ENCODE results near the gene ACAP1.

Gene ACAP1, protein sequence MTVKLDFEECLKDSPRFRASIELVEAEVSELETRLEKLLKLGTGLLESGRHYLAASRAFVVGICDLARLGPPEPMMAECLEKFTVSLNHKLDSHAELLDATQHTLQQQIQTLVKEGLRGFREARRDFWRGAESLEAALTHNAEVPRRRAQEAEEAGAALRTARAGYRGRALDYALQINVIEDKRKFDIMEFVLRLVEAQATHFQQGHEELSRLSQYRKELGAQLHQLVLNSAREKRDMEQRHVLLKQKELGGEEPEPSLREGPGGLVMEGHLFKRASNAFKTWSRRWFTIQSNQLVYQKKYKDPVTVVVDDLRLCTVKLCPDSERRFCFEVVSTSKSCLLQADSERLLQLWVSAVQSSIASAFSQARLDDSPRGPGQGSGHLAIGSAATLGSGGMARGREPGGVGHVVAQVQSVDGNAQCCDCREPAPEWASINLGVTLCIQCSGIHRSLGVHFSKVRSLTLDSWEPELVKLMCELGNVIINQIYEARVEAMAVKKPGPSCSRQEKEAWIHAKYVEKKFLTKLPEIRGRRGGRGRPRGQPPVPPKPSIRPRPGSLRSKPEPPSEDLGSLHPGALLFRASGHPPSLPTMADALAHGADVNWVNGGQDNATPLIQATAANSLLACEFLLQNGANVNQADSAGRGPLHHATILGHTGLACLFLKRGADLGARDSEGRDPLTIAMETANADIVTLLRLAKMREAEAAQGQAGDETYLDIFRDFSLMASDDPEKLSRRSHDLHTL

DNA sequence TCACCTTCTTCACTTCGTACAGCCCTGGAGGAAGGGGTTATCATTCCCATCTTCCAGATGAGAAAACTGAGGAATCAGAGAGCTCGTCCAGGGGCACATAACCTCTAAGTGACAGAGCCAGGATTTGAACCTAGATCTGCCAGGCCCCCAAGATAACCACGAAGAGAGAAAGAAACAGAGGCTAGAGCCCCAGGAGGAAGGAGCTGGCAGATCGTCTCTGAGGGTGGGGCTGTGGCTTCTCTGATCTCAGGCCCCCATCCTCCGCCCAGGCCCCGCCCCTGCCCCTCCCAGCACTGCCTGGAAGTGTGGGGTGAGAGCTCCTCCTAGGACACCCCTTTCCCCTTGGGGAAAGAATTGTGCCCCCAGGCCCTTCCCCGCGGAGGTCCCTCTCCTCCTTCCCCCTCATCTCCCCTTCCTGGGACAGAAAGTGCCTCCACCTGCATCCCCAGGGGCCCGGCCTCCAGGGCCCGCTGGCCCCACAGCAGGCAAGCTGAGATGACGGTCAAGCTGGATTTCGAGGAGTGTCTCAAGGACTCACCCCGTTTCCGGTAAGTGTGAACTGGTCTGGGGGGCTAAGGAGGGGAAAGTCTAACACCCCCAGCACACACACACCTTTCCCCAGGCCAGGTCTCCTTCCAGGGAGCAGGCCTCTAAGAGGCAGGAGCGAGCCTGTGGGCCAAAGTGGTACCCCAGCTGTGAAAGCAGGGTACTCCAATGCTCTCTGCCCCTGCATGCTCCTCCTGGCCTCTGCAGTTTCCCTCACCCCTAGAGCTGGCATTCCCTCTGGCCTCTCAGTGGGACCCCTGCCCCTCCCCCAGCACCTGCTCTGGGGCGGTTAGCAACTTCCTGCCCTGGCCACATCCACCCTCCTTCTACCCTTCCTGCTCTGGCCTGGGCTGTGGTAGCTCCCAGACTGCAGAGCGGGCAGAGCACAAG is at the start of gene ACAP1:
ACAP1 (plus strand) TSS at position 290 of the 936 bp plus-strand sequence; CDS start at position 496, 206 bp downstream.
- no peak for DNase-seq (ENCODE audit: low read depth in 2 of 2)

DNA sequence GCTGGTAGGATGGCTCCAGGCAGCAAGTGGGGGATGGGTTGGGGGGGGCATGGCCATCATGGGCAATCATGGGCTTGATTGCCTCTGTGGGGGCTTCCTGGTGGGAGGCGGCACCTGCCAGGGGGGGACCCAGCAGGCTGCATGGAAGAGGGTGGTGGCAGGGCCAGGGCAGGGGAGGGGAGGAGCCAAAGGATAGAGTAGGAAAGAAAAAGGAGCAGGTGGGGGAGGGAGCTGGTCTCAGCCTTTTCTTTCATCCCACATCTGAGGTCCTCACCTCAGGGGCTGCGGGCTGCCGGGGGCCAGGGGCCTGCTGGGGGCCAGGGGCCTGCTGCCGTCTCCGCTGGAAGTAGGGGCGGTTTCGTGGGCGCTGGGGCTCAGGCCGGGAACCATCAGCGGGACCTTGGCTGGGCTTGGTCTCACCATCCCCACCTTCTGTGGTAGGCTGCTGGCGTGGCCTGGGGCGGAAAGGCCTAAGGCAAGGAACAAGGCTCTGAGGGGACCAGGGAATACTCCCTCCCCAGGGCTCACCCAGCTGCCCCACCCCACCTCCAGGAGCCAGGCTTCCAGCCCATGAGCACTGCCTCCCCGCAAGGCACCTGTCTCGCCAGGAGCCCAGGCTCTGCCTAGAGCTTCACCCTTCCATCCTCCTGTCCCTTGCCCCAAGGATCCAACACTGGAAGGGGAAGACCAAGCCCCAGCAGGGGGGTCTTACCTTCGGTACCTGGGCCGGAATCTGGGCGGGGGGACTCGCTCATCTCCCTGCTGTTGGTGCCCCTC is 46.9 kb upstream of the ACAP1 start:
- DNase-seq (ENCODE audit: low read depth in 2 of 2) = no peak

DNA sequence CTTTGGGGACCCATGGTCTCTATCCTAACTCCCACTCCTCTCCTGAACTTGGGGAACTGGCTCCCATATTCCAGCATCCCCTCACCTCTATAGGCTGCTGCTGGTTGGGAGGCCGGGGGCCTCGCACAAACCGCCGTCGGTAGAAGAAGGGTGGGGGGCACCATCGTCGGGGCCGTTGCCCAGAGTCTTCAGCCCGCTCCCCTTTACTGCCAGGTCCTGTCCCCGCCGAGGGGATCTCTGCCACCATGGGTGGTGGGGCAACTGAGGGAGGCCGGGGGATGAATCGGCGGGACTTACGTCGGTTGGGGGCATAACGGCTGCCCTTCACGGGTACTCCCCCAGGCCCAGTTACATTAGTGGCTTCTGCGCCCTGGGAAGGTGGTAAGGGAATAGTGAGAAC is 46.2 kb upstream of the ACAP1 start:
- no peak for DNase-seq (ENCODE audit: low read depth in 2 of 2)

DNA sequence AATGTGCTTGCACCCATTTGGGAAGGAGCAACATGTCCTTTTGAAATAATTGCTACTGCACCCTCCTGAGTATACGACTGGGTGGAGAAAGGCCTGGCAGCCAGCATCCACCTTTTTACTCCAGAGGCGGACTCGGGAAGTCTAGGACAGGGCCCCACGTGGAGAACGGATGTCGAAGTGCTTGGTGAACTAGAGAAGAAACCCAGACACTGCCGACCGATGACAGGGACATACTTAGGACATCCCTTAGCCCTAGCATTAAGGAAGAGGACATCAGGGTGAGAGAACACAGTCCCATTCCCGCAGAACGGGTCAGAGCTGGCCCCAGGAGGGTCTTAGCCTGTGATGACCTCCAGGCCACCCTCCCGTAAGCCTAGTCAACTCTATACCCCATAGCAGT is 45.6 kb upstream of the ACAP1 start:
- DNase-seq (ENCODE audit: low read depth in 2 of 2) = no peak

DNA sequence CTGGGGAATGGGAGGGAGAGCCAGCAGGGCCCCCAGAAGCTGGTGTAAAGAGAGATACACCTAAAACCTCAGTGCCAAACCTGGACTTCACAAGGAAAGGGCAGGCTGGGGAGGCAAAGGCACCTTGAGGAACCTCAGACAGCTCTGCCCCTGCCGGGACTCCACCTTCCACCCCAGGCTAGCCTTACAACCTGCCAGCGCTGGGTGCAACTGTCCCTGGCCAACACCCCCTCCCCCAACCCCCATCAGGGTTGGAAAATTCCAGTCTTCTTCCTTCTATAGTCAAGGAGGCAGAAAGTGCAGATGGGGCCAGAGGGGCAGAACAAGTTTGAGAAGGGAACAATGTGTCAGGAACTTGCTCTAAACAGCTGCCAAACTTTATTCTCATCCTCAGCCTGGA is 44.1 kb upstream of the ACAP1 start:
- DNase-seq (ENCODE audit: low read depth in 2 of 2) = no peak

DNA sequence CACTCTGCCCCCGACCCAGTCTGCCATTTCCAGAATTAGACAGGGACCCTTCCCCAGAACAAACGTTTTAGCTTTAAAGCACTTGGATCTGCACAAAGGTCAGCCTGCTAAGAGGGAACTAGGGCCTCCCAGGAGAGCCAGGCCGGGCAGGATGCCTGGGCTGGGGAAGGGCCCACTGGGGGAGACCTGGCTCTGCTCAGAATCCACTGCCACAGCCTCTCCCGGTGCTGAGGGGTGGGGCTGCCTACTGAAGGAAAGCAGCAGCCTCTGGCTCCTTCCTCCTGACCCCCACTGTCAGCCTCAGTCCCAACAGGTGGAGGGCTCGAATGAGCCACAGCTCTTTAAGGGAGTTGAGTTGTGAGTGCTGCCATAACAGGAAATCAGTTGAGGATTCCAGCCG is 43.6 kb upstream of the ACAP1 start:
- DNase-seq (ENCODE audit: low read depth in 2 of 2) = no peak

DNA sequence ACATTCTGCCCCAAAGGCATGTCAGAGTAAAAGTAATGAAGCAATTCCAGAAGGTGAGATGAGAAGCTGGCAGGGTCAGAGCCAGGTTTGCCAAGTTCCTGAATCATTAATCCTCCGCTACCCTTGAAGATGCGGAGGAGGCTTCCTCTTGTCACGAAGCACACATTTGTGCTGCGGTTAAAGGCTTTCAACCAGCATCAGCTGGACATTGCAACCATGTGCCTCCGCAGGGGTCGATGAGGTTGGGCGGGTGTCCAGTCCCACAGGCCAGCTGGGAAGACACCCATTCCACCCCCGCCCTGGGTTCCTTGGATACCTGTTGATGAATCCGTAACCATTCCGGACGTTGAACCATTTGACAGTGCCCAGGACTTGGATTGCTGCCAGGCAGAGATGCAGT is 43.2 kb upstream of the ACAP1 start:
- no peak for DNase-seq (ENCODE audit: low read depth in 2 of 2)

DNA sequence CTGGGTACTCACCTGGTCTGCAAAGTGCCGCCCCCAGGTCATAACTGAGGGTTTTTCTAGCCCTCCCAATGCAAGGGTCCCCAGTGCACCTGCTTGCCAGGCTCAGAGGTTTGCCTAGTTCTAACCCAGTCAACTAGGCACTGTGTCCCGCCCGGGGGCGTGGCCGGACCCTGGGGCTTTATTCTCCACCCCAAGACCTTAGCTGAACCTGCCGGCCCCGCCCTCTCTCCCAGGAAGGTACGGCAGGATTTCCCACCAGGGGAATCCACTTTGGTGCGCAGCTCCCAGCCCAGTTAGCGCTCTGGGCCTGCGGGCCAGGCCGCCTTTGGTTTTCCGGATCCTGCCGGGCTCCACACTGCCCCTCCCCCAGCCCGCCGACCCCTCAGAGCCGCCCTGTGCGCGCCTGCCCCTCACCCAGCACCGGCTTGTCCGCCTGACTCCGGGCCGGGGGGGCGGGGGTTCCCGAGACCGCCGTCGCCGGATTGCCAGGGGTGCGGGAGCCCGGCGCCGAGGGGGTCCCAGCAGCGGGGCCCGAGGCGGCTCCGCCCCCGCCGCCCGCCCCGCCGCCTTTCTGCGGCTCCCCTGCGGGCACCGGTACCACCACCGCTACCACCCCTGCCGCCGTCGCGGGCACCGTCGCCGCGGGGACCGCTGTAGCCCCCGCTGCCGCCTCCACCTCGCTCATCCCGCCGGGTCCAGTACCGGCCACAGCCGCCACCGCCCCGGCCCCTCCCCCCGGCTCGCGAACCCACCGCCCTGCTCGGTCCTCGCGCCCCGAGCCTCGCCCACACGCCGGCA is 42.3 kb upstream of the ACAP1 start:
- DNase-seq (ENCODE audit: low read depth in 2 of 2) = no peak

DNA sequence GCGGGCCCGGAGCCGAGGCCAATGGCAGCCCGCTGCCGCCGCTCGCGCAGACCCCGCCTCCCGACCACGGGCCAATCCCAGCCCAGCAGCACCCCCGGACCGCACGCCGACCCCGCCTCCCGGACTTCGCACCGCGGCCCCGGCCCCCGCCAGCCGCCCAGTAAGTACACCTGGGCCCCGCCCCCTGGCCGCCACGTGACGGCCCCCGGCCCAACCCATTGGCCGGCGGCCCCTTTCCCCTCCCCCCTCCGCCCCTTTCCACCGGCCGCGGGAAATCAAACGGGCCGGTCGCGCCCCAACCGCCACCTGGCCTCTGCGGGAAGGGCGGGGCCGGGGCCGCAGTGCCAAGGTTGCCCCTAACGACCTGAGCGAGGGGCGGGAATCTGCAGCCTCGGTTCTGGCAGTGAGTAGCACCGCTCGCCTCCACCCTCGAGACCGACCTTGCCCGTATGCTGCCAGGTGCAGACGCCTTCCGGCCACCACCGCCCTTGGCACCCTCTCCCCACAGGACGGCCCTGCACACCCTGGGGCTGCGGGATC is 41.6 kb upstream of the ACAP1 start, which contains the start of gene YBX2:
YBX2 (minus strand) TSS at position 26 of the 540 bp plus-strand sequence. CDS start 139 bp downstream, outside the sequence.
- DNase-seq (ENCODE audit: low read depth in 2 of 2) = no peak

DNA sequence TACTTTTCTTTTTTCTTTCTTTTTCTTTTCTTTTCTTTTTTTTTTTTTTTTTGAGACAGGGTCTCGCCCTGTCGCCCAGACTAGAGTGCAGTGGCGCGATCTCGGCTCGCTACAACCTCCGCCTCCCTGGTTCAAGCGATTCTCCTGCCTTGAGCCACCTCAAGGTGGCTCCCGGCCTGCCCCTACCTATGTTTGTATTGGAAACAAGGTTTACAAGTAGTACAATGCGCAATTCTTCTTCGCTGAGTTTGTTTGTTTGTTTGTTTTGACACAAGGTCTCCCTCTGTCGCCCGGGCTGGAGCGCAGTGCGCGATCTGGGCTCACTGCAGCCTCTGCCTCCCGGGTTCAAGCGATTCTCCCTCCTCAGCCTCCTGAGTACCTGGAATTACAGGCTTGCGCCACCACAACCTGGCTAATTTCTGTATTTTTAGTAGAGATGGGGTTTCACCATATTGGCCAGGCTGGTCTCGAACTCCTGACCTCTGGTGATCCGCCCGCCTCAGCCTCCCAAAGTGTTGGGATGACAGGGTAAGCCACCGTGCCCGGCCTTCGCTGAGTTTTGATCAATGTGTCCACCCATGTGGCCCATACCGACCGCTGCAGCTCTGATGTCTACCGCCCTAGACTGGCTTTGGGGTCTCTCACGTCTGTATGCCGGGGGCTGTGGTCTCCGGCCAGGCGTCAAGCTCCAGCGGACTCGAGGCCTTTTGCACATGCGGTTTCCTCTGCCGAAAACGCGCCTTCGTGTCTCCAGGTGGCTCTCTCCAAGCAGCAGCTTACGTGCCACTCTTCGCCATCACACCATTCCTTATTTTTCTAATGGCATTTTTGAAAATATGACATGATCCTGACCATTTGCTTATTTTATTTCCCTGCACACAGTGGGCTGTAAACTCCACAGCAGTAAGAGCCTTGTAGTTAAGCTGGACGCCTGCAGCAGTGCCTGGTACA is 40.8 kb upstream of the ACAP1 start:
- no peak for DNase-seq (ENCODE audit: low read depth in 2 of 2)

DNA sequence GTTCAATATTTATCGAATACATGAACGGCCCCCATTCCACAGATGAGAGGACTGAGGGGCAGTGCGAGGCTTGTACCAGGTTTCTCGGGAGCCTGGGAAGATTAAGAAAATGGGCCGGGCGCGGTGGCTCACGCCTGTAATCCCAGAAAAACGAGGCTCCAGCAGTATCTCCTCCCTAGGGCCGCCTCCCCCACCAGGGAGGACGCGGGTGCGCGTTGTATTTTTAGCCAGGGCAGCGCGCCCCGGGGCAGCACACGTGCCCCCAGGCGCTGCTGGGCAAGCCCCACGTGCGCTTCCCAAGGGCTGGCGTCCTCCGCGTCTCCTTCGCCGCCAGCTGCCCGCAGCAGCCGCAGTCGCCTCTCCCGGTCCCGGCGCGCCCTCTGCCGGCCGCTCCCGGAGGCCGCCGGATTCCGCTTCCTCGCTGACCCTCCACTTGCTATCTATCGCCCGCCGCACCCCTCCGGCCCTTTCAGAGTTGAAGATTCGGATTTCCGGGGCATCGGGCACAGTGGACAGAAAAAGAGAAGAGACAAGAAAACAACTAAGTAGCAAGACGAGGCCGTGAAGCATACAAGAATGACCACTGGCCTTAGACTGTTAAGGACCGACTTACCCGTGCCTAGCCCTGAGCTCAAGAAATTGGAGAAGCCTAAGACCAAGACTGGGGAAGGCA is 40.0 kb upstream of the ACAP1 start:
- no peak for DNase-seq (ENCODE audit: low read depth in 2 of 2)

DNA sequence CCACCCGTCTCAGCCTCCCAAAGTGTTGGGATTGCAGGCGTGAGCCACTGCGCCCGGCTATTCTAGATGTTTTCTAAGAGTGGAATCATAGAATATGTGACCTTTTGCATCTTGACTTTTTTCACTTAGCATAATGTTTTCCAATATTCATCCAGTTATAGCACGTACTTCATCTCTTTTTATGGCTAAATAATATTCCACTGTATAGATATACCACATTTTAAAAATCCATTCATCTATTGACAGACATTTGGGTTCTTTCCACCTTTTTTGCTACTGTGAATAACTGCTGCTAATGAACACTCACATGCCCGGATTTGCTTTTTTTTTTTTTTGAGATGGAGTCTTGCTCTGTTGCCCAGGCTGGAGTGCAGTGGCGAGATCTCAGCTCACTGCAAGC is 32.1 kb upstream of the ACAP1 start:
- no peak for DNase-seq (ENCODE audit: low read depth in 2 of 2)

DNA sequence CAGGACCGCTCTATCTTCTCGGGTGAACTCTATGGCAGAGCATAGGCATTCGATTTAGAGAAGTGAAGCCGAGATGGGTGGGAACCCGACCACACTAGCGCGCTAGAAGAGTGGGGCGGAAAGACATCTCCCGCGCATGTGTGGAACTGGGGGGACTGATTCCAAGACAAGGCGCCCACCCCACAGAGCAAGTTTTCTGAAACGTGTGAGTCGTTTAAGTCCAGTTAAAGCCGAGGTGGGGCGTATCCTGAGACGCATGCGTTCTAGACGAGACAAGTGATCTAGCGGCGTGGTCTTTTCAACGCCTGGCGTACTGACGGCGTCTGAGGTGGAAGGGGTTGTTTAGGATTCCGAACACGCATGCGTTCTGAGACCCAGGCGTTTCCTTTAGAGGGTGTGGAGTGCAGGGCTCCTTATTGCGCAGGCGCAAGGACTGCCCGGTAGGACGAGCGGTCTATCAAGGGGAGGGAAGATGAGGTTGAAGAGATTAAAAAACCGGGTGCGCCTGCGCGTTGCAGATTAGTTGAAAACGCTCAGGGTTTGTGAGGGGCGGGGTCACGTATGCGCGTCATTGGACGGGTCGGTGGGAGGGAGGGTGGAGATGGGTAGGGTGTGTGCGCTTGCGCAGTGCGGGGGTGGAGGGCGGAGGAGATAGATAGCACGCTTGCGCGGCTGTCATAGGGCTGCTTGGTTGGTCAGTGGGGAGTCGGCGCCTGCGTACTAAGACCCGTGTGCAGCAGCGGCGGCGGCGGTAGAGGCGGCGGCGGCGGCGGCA is 29.2 kb upstream of the ACAP1 start, which contains the start of gene EIF5A:
EIF5A (plus strand) TSS at position 718 of the 775 bp plus-strand sequence. CDS start 2,008 bp downstream, outside the sequence.
- DNase-seq (ENCODE audit: low read depth in 2 of 2) = peak; percentile 100

DNA sequence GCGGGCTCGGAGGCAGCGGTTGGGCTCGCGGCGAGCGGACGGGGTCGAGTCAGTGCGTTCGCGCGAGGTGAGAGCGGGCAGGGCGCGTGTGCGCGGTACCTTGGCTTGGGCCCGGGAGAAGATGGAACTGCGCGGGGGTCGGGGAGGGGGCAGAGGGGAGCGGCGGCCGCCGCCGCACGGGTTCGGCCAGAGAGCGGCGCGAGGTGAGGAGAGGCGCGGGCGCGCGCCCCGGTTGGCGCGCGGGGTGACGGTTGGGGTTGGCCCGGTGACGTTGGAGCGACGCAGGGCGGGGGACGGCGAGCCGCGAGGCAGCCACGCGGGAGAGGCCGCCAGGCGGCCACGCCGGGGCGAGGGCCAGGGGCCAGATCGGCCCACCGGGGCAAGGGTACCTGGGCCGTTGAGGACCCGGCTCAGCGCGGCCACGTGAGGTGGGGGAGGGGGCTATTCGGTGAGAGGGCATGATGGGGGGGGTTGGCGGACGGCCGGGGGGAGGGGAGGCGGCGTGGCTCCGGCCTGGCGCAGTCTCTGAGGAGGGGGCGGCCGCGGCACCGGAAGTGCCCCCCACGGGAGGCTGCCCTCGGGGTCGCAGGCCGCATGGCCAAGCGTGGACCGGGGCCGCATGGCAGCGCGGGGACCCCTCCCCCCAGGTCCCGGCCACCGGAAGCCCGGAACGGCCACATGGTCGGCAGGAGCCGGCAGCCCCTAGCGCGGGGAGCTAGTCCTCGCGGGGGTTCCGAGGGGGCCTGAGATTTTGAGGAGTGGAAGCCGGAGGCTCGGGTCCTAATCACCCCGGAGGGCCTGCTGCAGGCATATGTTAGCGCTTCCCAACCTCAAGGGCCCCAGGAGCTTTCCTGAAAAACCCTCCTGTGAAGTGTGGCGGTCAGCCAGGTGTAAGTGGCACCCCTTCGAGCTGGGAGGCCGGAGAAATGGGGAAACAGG is 28.4 kb upstream of the ACAP1 start:
- DNase-seq (ENCODE audit: low read depth in 2 of 2) = no peak

DNA sequence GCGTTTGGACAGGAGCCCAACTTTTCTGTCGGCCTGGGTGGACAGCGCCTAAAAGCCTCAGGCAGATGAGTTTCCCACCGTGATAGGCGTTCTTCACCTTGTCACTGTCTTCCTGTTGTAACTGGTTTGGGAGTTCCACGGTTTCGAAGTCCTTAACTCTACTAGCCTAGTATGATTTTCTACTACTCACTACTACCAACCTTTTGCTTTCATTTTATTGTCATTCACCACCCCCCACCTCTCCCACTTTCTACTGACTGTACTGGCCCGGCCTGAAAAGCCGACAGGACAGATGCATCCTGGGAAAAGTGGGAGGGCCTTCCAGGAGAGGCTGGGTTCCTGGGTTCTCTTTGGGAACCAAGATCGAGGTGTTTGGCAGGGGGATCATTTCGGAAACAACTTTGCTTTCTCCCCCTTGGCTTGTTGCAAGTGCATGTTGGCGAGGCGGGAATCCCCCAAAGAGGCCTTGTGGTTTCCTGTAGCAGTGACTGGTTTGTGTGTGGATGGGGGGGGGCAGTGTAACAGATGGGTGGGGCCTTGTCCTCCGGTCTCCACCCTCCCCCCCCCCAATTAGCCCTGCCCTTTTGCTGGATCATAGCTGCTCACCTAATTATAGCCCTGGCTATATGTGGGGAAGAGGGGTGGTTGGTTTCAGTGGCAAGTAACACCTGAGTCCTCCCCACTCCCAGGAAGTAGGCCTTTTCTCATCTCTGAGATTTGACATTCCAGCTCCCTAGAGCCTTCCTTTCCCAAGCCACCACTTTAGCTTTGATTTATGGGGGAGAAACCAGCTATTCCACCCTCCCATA is 27.5 kb upstream of the ACAP1 start:
- DNase-seq (ENCODE audit: low read depth in 2 of 2) = peak; percentile 40 to 44
